Smooth muscle cell (in vitro differentiated cells): ENCODE data around the gene RPLP1. TPM values are rescaled to one million over a fixed set of nuclear protein-coding genes. Genes with fewer than 3 reads are reported as not detected.

Source experiments
- DNase-seq: peaks from one replicate; lab custom pipeline; 2025; ENCODE audit not compliant: unreplicated experiment; lab: John Stamatoyannopoulos, UW
- H2AFZ ChIP-seq: fragments of 200-600 bp; sonication (generic); 2 replicates; pipeline ENCODE4 v1.6.0; 2016; ENCODE audit warnings: antibody characterized with exemption, low read depth, mild to moderate bottlenecking
- H3F3A ChIP-seq: fragments of 200-600 bp; sonication (generic); 2 replicates; pipeline ENCODE4 v1.6.0; 2017; ENCODE audit warnings: antibody characterized with exemption, low read depth
- H3K27ac ChIP-seq: fragments of 200-600 bp; sonication (generic); 2 replicates; pipeline ENCODE4 v1.5.1; 2016; ENCODE audit warnings: low read depth, mild to moderate bottlenecking
- H3K27me3 ChIP-seq: fragments of 200-600 bp; sonication (generic); 2 replicates; pipeline ENCODE4 v1.6.1; 2016; ENCODE audit warnings: low read depth, mild to moderate bottlenecking
- H3K36me3 ChIP-seq: fragments of 200-600 bp; sonication (generic); 2 replicates; pipeline ENCODE4 v1.5.1; 2016; ENCODE audit warnings: low read depth
- H3K4me1 ChIP-seq: fragments of 200-600 bp; sonication (generic); 2 replicates; pipeline ENCODE4 v1.5.1; 2016; ENCODE audit warnings: low read depth
- H3K4me2 ChIP-seq: fragments of 200-600 bp; sonication (generic); 2 replicates; pipeline ENCODE4 v1.6.0; 2016; ENCODE audit warnings: mild to moderate bottlenecking
- H3K4me3 ChIP-seq: fragments of 200-600 bp; sonication (generic); 2 replicates; pipeline ENCODE4 v1.5.1; 2016; ENCODE audit warnings: mild to moderate bottlenecking
- H3K79me2 ChIP-seq: fragments of 200-600 bp; sonication (generic); 2 replicates; pipeline ENCODE4 v1.6.0; 2016; ENCODE audit warnings: low read depth, mild to moderate bottlenecking
- H3K9ac ChIP-seq: fragments of 200-600 bp; sonication (generic); 2 replicates; pipeline ENCODE4 v1.6.0; 2016; ENCODE audit warnings: low read depth
- H3K9me3 ChIP-seq: fragments of 200-600 bp; sonication (generic); replicated peaks from 2 replicates; pipeline ENCODE4 v1.5.1; 2016; ENCODE audit warnings: low read depth
- H4K20me1 ChIP-seq: fragments of 200-600 bp; sonication (generic); 2 replicates; pipeline ENCODE4 v1.6.0; 2016; ENCODE audit warnings: low read depth
- WGBS: methylation state at CpG from one replicate; pipeline ENCODE4 v1.1.7; 2016; ENCODE audit warnings: low lambda C conversion rate; 5-methylcytosine and 5-hydroxymethylcytosine counted together
- polyA plus RNA-seq: library from polyadenylated mRNA; unstranded; fragments of >200 nt; fragmentation: Nextera tagmentation; extraction: Ambion mirVana; gene quantifications from 2 replicates; pipeline ENCODE4 v1.2.1, GENCODE V29; 2016
- total RNA-seq: library from RNA; depleted of rRNA; stranded (reverse); fragments of >200 nt; gene quantifications from 2 replicates; pipeline ENCODE4 v1.2.3, GENCODE V29; 2014
- TF ChIP-seq, protein P1 (sequence below): fragments of 200-600 bp; sonication (generic); IDR thresholded peaks from 2 replicates; pipeline ENCODE4 v1.5.1; 2017; ENCODE audit warnings: borderline replicate concordance, mild to moderate bottlenecking, antibody characterized with exemption; ENCODE audit not compliant: insufficient read depth, poor library complexity, severe bottlenecking

The RPLP1 gene
- total and polyA plus RNA-seq, 2 experiments from 2014 or later = 375 to 1,155 TPM

DNA sequence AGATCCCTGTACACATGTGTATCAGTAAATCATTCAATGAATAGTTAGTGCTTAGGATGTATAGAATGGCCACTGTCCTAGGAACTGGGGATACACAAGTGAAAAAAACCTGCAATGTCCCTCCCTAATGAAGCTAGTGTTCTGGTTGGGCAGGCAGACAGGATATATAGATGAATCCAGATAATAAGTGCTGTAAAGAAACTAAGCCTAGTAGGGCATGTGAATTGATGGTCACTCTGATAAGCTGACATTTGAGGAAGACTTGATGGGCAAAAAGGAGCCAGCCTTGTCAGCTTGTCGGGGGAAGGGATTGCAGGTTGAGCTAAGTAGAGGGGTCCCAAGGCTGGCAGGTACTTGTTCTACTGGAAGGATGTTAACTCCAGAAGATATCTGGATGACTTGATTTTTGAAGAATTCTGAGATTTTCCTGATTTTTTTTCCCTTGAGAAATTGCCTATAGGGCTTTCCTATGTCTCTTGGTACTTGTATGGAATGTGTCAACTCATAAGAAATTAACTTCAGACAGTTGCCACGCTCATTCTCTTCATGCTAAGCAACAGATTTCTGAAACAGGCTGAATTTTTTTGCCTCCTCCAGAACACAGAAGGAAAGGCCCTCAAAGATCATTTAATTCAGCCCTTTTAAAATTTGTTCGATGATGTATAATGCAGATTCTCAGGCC lies 44.8 kb upstream of the RPLP1 start:
- Histone ChIP-seq H3K27me3 (no peaks in the 10 kb centered on the region), H3K79me2 (peaks cover 35% of the 10 kb centered on the region), H3K4me1 (no peaks in the 10 kb centered on the region), H3K9me3 (no peaks in the 10 kb centered on the region), H3K27ac (no peak overlapping the region), H3K4me2 (no peak overlapping the region), H2AFZ (no peak overlapping the region), H3K9ac (no peak overlapping the region), H4K20me1 (peaks cover 23% of the 10 kb centered on the region), H3F3A (no peaks in the 10 kb centered on the region), H3K36me3 (no peaks in the 10 kb centered on the region), H3K4me3 (no peak overlapping the region)
- DNase-seq = no peak
- TF ChIP-seq, protein P1, sequence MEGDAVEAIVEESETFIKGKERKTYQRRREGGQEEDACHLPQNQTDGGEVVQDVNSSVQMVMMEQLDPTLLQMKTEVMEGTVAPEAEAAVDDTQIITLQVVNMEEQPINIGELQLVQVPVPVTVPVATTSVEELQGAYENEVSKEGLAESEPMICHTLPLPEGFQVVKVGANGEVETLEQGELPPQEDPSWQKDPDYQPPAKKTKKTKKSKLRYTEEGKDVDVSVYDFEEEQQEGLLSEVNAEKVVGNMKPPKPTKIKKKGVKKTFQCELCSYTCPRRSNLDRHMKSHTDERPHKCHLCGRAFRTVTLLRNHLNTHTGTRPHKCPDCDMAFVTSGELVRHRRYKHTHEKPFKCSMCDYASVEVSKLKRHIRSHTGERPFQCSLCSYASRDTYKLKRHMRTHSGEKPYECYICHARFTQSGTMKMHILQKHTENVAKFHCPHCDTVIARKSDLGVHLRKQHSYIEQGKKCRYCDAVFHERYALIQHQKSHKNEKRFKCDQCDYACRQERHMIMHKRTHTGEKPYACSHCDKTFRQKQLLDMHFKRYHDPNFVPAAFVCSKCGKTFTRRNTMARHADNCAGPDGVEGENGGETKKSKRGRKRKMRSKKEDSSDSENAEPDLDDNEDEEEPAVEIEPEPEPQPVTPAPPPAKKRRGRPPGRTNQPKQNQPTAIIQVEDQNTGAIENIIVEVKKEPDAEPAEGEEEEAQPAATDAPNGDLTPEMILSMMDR = no peak
- 83% methylated on average over 3 of the region's 3 CpGs for WGBS

DNA sequence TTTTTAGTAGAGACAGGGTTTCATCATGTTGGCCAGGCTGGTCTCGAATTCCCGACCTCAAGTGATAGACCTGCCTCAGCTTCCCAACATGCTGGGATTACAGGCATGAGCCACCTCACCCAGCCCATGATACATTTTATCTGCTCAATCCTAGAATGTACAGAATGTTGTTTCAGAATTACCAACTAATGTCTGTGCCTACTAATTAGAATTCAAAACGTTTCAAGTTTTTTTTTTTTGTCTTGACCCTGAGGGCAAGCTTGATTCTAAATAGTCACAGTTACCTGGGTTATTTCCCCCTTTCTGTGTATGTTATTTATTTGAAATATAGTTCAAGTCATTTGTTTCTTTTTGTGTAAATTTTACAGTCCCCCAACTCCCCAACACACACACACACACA lies 43.8 kb upstream of the RPLP1 start:
- TF ChIP-seq, protein P1 = no peak
- H3K9me3 ChIP-seq = no peaks in the 10 kb centered on the region
- no peak overlapping the region for H3K9ac ChIP-seq
- no peaks in the 10 kb centered on the region for H3K27me3 ChIP-seq
- no peak overlapping the region for H3K27ac ChIP-seq
- H3K79me2 ChIP-seq = peaks cover 42% of the 10 kb centered on the region
- no peaks in the 10 kb centered on the region for H3K36me3 ChIP-seq
- H4K20me1 ChIP-seq = peaks cover 31% of the 10 kb centered on the region
- H2AFZ ChIP-seq = no peak overlapping the region
- no peak overlapping the region for H3K4me2 ChIP-seq
- WGBS = 75% methylated on average over 3 of the region's 3 CpGs
- no peak overlapping the region for H3K4me3 ChIP-seq
- H3F3A ChIP-seq = no peaks in the 10 kb centered on the region
- no peak for DNase-seq
- H3K4me1 ChIP-seq = no peaks in the 10 kb centered on the region

DNA sequence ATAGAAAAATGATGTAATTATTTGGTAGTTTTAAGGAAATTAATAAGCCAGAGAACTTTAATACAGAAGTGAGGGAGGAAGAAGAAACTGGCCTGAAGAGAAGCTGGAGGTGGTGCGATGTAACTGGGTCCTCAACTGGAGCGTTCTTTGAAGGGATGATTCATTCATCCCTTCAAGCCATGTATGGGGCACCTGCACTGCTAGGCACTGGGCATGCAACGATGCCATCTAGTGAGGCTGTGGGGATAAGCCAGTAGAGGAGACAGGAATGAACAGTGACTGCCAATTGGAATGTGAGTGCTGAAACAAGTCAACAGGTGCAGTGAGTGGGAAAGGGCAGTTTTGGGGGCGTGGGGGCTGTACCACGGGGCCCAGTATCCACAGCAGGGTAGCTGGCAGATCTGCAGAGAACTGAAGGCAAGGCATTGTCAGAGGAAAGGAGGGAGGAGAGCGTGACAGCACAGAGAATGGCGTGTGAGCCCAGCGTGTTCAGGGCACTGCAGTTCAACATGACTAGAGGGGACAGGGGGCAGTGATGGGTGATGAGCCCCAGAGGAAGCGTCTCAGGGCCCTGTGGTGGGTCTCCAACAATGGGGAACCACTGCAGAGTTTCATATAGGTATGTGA lies 42.3 kb upstream of the RPLP1 start:
- no peak for DNase-seq
- Histone ChIP-seq H3K4me2 (no peak overlapping the region), H3K9ac (no peak overlapping the region), H3K9me3 (no peaks in the 10 kb centered on the region), H3K4me3 (no peak overlapping the region), H3F3A (peaks cover 6% of the 10 kb centered on the region), H3K27me3 (no peaks in the 10 kb centered on the region), H3K36me3 (no peaks in the 10 kb centered on the region), H3K79me2 (peaks cover 44% of the 10 kb centered on the region), H4K20me1 (peaks cover 31% of the 10 kb centered on the region), H3K27ac (no peak overlapping the region), H2AFZ (no peak overlapping the region), H3K4me1 (peaks cover 4% of the 10 kb centered on the region)
- WGBS = 75% methylated on average over 9 of the region's 9 CpGs
- TF ChIP-seq, protein P1 = no peak

DNA sequence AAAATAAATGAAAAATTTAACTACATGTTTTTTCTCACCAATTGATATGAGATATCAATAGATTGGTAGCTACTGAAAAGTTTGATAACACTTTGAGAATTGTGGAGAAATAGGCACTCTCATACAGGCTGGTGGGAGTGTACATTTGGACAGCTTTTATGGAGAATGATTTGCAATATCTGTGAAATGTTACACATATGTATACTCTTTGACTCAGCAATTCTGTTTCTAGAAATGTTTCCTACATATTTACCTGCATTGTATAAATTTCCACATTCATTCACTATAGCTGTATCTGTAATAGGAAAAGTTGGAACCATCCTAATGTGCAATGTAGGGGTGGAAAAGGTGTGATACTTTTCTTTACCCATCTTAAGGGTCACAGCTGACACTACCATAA lies 40.3 kb upstream of the RPLP1 start:
- Histone ChIP-seq H3K4me2 (peak overlapping the region; percentile 96), H3K9ac (no peak overlapping the region)
- TF ChIP-seq, protein P1 = no peak

More for the DNA sequence above, 40.3 kb upstream of the RPLP1 start:
- no peaks in the 10 kb centered on the region for H3K9me3 ChIP-seq
- H3F3A ChIP-seq = peaks cover 6% of the 10 kb centered on the region
- peaks cover 15% of the 10 kb centered on the region for H3K4me1 ChIP-seq
- no peaks in the 10 kb centered on the region for H3K36me3 ChIP-seq
- no peak overlapping the region for H2AFZ ChIP-seq
- H3K4me3 ChIP-seq = no peak overlapping the region
- DNase-seq = no peak
- peaks cover 31% of the 10 kb centered on the region for H4K20me1 ChIP-seq
- H3K27me3 ChIP-seq = no peaks in the 10 kb centered on the region
- H3K27ac ChIP-seq = no peak overlapping the region
- peaks cover 62% of the 10 kb centered on the region for H3K79me2 ChIP-seq
